AG09319 (cell line): ENCODE measurements around the gene CXCL1.

Experiments used
- DNase-seq: peaks from one replicate; pipeline ENCODE4 v3.0.0-alpha.2; 2010; ENCODE audit warnings: low read depth; ENCODE audit errors: extremely low read depth
- TF ChIP-seq, protein P1 (sequence below): IDR thresholded peaks from 2 replicates; pipeline ENCODE4 v1.5.1; 2011; ENCODE audit warnings: low read depth, mild to moderate bottlenecking, inconsistent platforms, low read length, moderate library complexity

Gene CXCL1

DNA sequence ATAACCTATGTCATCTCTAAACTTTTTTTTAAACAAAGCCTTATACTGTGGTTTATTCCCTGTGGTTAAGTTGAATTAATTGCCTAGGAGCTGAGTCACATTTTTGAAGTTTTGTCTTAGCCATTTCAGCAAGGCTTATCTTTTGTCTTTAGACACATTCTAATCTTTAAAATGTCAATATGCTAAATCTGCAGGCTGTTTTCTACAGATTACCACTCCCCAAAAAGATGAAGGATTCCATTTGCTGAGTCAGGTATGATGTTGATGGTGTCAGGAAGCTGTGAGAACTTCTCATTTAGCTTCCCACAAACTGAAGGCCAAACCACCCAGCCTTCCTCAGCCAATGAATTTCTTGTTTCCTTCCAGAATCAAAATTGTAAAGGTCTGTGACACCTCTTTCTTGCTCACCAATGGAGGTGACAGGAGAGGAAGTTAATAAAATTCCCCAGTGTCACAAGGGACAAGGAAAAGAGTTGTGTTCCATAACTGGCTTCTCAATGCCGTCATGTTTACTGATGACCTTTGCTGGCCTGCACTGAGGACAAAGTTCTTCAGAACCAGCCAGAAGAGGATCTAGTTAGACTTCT lies 36.4 kb upstream of the CXCL1 start:
- no peak for DNase-seq
- TF ChIP-seq, protein P1, sequence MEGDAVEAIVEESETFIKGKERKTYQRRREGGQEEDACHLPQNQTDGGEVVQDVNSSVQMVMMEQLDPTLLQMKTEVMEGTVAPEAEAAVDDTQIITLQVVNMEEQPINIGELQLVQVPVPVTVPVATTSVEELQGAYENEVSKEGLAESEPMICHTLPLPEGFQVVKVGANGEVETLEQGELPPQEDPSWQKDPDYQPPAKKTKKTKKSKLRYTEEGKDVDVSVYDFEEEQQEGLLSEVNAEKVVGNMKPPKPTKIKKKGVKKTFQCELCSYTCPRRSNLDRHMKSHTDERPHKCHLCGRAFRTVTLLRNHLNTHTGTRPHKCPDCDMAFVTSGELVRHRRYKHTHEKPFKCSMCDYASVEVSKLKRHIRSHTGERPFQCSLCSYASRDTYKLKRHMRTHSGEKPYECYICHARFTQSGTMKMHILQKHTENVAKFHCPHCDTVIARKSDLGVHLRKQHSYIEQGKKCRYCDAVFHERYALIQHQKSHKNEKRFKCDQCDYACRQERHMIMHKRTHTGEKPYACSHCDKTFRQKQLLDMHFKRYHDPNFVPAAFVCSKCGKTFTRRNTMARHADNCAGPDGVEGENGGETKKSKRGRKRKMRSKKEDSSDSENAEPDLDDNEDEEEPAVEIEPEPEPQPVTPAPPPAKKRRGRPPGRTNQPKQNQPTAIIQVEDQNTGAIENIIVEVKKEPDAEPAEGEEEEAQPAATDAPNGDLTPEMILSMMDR, result no peak

DNA sequence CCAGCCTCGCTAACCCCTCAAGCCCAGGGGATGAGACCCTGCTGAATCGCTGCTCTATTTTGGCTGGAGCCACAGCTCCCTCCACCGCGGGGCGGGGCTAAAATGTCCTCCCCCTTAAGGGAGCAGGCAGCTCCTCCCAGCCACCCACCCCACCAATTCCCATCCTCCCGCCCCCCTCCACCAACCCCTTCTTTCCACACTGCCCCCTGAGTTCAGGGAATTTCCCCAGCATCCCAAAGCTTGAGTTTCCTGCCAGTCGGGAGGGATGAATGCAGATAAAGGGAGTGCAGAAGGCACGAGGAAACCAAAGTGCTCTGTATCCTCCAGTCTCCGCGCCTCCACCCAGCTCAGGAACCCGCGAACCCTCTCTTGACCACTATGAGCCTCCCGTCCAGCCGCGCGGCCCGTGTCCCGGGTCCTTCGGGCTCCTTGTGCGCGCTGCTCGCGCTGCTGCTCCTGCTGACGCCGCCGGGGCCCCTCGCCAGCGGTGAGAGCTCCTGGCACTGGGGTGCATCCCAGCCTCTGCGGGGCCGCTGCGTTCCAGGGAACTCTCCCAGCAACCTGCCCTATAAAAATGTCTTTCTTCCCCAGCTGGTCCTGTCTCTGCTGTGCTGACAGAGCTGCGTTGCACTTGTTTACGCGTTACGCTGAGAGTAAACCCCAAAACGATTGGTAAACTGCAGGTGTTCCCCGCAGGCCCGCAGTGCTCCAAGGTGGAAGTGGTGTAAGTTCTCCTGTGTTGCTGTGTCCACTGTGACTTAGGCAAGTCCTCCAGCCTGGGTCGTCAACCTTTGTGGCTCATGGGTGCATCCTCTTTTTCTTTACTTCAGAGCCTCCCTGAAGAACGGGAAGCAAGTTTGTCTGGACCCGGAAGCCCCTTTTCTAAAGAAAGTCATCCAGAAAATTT lies 32.6 kb upstream of the CXCL1 start, which contains the start of gene CXCL6:
Gene CXCL6 (plus strand): TSS at position 306 of the 907 bp plus-strand sequence. CDS start 73 bp downstream, at position 379.
- TF ChIP-seq, protein P1, result no peak
- DNase-seq, result no peak

DNA sequence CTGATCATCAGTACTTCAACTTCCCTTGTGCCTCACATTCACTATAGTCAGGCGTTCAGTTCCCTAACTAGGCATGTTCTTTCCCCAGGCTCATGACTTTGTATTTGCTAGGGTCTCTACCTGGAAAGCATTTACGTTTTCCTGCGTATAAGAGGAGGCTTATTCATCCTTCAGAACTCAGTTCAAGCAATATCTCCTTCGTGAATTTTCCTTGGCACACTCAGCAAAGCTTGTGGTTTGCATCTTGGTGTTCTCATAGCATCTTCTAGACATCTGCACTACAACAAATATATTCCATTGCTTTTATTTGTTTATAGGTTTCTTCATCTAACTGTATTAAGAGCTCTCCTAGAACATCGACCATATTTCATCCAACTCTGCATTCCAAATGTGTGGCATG lies 30.1 kb upstream of the CXCL1 start:
- TF ChIP-seq, protein P1, result no peak

GRCh38 chr4:73839715-73840114 lies 29.5 kb upstream of the CXCL1 start:
- no peak for DNase-seq
- TF ChIP-seq, protein P1, result no peak

More for the DNA sequence above, 30.1 kb upstream of the CXCL1 start:
- no peak for DNase-seq

- TF ChIP-seq, protein P1, result no peak
- DNase-seq, result no peak
Observed at GRCh38 chr4:73841243-73841925, 27.8 kb upstream of the CXCL1 start.

DNA sequence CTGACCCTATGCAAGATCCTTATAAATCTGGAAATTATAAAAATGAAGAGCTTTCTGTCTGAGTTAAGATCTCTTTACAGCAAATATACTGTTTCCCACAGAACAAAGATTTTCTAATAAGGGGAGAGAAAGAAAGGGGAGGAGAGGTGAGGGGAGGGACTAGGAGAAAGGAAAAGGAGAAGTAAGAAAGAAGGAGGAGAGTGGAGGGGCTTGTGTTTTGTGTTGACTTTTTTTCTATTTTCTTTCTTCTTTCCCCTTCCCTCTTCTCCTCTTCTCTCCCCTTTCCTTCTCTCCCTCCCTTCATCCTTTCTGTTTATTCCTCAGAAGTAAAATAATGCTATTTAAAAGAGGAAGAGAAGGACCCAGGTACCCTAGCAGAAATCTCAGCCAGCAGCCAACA lies 26.5 kb upstream of the CXCL1 start:
- no peak for DNase-seq
- TF ChIP-seq, protein P1, result no peak
